Mucosa of rectum (tissue), 2 donors: ENCODE results near the gene GSAP.
"Not testable (repeated sequence)": the region's sequence is repeated elsewhere in the genome, so short reads cannot be mapped to it uniquely, and the experiment has no call there.

Experiments
- H3K27ac ChIP-seq, 2 donors: one replicate each; pipeline ENCODE4 v1.7.0; 2013; ENCODE audit warnings: inconsistent platforms in 2 of 2, low read depth in 2 of 2, low read length in 2 of 2
- H3K27me3 ChIP-seq, 2 donors: one replicate each; pipeline ENCODE4 v1.7.0; 2013; ENCODE audit warnings: low read length in 2 of 2; ENCODE audit not compliant: control insufficient read depth in 2 of 2, insufficient read depth in 2 of 2
- H3K36me3 ChIP-seq, 2 donors: one replicate each; pipeline ENCODE4 v1.7.0; 2013; ENCODE audit warnings: low read length in 2 of 2; ENCODE audit not compliant: control insufficient read depth in 2 of 2, insufficient read depth in 2 of 2
- H3K4me1 ChIP-seq, 2 donors: one replicate each; pipeline ENCODE4 v1.7.0; 2013; ENCODE audit warnings: low read length in 2 of 2, mild to moderate bottlenecking in 1 of 2; ENCODE audit not compliant: control insufficient read depth in 2 of 2, insufficient read depth in 2 of 2
- H3K4me3 ChIP-seq, 2 donors: one replicate each; pipeline ENCODE4 v1.7.0; 2013; ENCODE audit warnings: low read length in 2 of 2
- H3K9ac ChIP-seq, 2 donors: one replicate each; pipeline ENCODE4 v1.7.0; 2013; ENCODE audit warnings: low read length in 2 of 2, low read depth in 1 of 2, mild to moderate bottlenecking in 1 of 2
- H3K9me3 ChIP-seq, 2 donors: one replicate each; pipeline ENCODE4 v1.7.0; 2013; ENCODE audit warnings: low read length in 2 of 2; ENCODE audit not compliant: control insufficient read depth in 2 of 2
- donor health status: healthy.
- donor health status: Normal muscosa, but diverticular disease.

The GSAP gene

GRCh38 chr7:77335581-77335980, 80.6 kb downstream of the GSAP start:
- no peak overlapping the region for H3K9ac ChIP-seq
- H3K36me3 ChIP-seq = no peaks in the 10 kb centered on the region
- no peak overlapping the region for H3K4me3 ChIP-seq
- H3K9me3 ChIP-seq = no peaks in the 10 kb centered on the region
- no peak overlapping the region for H3K27ac ChIP-seq
- H3K4me1 ChIP-seq = peaks cover 12 to 13% of the 10 kb centered on the region in 2 donors
- no peaks in the 10 kb centered on the region for H3K27me3 ChIP-seq

GRCh38 chr7:77334039-77334438, 82.1 kb downstream of the GSAP start:
- not testable (repeated sequence) for H3K9me3 ChIP-seq, H3K27ac ChIP-seq, H3K9ac ChIP-seq, H3K4me3 ChIP-seq, H3K36me3 ChIP-seq, H3K4me1 ChIP-seq, H3K27me3 ChIP-seq

GRCh38 chr7:77331938-77332695, 84.0 kb downstream of the GSAP start:
- Histone ChIP-seq H3K9me3 (no peaks in the 10 kb centered on the region), H3K4me3 (no peak overlapping the region), H3K36me3 (no peaks in the 10 kb centered on the region), H3K27ac (no peak overlapping the region), H3K27me3 (no peaks in the 10 kb centered on the region), H3K9ac (no peak overlapping the region), H3K4me1 (peaks cover 0 to 7% of the 10 kb centered on the region in 2 donors)

GRCh38 chr7:77330169-77330882, 85.8 kb downstream of the GSAP start:
- peaks cover 0 to 7% of the 10 kb centered on the region in 2 donors for H3K4me1 ChIP-seq

GRCh38 chr7:77329466-77330168, 86.5 kb downstream of the GSAP start:
- Histone ChIP-seq H3K4me3 (no peak overlapping the region), H3K9me3 (no peaks in the 10 kb centered on the region), H3K27me3 (no peaks in the 10 kb centered on the region), H3K4me1 (peaks cover 0 to 7% of the 10 kb centered on the region in 2 donors), H3K27ac (no peak overlapping the region), H3K9ac (no peak overlapping the region), H3K36me3 (no peaks in the 10 kb centered on the region)

More at GRCh38 chr7:77330169-77330882, 85.8 kb downstream of the GSAP start:
- Histone ChIP-seq H3K9me3 (no peaks in the 10 kb centered on the region), H3K4me3 (no peak overlapping the region), H3K36me3 (no peaks in the 10 kb centered on the region), H3K27me3 (no peaks in the 10 kb centered on the region), H3K9ac (no peak overlapping the region), H3K27ac (peak overlapping the region; percentile 17 to 50)

GRCh38 chr7:77328669-77329068, 87.5 kb downstream of the GSAP start:
- H3K9ac ChIP-seq = no peak overlapping the region
- no peak overlapping the region for H3K27ac ChIP-seq

GRCh38 chr7:77327932-77328628, 88.1 kb downstream of the GSAP start:
- Histone ChIP-seq H3K9ac (no peak overlapping the region), H3K36me3 (no peaks in the 10 kb centered on the region), H3K27me3 (no peaks in the 10 kb centered on the region), H3K4me1 (peaks cover 0 to 7% of the 10 kb centered on the region in 2 donors), H3K4me3 (no peak overlapping the region), H3K27ac (peak overlapping the region; percentile 0 to 7), H3K9me3 (no peaks in the 10 kb centered on the region)

More at GRCh38 chr7:77328669-77329068, 87.5 kb downstream of the GSAP start:
- Histone ChIP-seq H3K9me3 (no peaks in the 10 kb centered on the region), H3K36me3 (no peaks in the 10 kb centered on the region), H3K4me3 (no peak overlapping the region), H3K27me3 (no peaks in the 10 kb centered on the region), H3K4me1 (peaks cover 0 to 7% of the 10 kb centered on the region in 2 donors)

GRCh38 chr7:77327067-77327931, 88.8 kb downstream of the GSAP start:
- Histone ChIP-seq H3K4me3 (no peak overlapping the region), H3K4me1 (peaks cover 0 to 7% of the 10 kb centered on the region in 2 donors), H3K9me3 (no peaks in the 10 kb centered on the region), H3K27ac (peak overlapping the region; percentile 0 to 7), H3K9ac (no peak overlapping the region), H3K27me3 (no peaks in the 10 kb centered on the region), H3K36me3 (no peaks in the 10 kb centered on the region)

GRCh38 chr7:77326131-77326530, 90.0 kb downstream of the GSAP start:
- Histone ChIP-seq H3K9me3 (no peaks in the 10 kb centered on the region), H3K4me3 (no peak overlapping the region), H3K4me1 (peaks cover 0 to 5% of the 10 kb centered on the region in 2 donors), H3K27me3 (no peaks in the 10 kb centered on the region), H3K9ac (no peak overlapping the region), H3K36me3 (peaks cover 0 to 3% of the 10 kb centered on the region in 2 donors), H3K27ac (no peak overlapping the region)
